Astrocyte of the spinal cord (primary cell): Measurements from ENCODE around the gene PRMT1.
A peak's percentile ranks its signal among the peaks of the same experiment; 100 is the strongest.
"Not testable (repeated sequence)": the region's sequence is repeated elsewhere in the genome, so short reads cannot be mapped to it uniquely, and the experiment has no call there.

Experiments
- DNase-seq: peaks from one replicate; pipeline ENCODE4 v3.0.0; 2011; ENCODE audit warnings: low read depth, low spot score
- H3K4me3 ChIP-seq: 2 replicates; pipeline ENCODE4 v1.5.1; 2011; ENCODE audit warnings: low read depth, mild to moderate bottlenecking, low read length, moderate library complexity
- in situ Hi-C: cut with HindIII; loops from 2 replicates; pipeline ENCODE4 v1.10.0; 2017; ENCODE audit warnings: low sequenced_read_pairs
- TF ChIP-seq, protein P1 (sequence below): IDR thresholded peaks from 2 replicates; pipeline ENCODE4 v1.5.1; 2012; ENCODE audit warnings: low read depth, mild to moderate bottlenecking, low read length, inconsistent platforms

Gene PRMT1

DNA sequence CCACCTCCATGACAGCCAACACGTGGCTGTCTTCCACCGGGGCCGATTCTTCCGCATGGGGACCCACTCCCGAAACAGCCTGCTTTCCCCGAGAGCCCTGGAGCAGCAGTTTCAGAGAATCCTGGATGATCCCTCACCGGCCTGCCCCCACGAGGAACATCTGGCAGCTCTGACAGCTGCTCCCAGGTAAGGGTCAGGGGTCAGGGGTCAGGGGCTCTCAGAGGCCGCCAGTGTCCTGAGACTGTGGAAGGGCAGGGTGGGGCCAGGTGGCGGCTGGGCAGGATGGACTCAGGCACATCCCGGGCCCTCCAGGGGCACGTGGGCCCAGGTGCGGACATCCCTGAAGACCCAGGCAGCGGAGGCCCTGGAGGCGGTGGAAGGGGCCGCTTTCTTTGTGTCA is 28.8 kb downstream of the PRMT1 start:
- in situ Hi-C loops, result no loop called here
- DNase-seq, result no peak
- H3K4me3 ChIP-seq, result no peak overlapping the region
- TF ChIP-seq, protein P1, sequence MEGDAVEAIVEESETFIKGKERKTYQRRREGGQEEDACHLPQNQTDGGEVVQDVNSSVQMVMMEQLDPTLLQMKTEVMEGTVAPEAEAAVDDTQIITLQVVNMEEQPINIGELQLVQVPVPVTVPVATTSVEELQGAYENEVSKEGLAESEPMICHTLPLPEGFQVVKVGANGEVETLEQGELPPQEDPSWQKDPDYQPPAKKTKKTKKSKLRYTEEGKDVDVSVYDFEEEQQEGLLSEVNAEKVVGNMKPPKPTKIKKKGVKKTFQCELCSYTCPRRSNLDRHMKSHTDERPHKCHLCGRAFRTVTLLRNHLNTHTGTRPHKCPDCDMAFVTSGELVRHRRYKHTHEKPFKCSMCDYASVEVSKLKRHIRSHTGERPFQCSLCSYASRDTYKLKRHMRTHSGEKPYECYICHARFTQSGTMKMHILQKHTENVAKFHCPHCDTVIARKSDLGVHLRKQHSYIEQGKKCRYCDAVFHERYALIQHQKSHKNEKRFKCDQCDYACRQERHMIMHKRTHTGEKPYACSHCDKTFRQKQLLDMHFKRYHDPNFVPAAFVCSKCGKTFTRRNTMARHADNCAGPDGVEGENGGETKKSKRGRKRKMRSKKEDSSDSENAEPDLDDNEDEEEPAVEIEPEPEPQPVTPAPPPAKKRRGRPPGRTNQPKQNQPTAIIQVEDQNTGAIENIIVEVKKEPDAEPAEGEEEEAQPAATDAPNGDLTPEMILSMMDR, result no peak

DNA sequence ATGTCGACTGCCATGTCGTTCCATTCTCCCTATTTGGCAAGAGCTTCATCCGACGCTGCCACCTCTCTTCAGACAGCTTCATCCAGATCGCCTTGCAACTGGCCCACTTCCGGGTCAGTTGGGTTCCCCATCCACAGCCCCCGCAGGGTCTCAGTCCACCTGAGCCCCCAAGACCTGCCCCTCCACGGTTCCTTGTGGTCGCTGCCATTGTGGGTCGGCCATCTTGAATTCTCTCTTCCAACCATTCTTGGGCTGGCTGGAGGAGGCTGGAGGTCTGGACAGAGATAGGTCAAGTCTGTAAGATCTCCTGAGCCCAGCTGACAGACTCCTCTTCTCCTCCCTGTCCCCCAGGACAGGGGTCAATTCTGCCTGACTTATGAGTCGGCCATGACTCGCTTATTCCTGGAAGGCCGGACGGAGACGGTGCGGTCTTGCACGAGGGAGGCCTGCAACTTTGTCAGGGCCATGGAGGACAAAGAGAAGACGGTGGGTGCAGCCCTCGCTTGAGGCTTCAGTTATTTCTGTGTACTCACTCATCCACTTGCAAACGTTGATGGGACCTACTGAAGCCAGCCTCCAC is 33.4 kb downstream of the PRMT1 start:
- DNase-seq, result peak; percentile 64
- H3K4me3 ChIP-seq, result no peak overlapping the region
- TF ChIP-seq, protein P1, result no peak
- in situ Hi-C loops, result no loop called here

DNA sequence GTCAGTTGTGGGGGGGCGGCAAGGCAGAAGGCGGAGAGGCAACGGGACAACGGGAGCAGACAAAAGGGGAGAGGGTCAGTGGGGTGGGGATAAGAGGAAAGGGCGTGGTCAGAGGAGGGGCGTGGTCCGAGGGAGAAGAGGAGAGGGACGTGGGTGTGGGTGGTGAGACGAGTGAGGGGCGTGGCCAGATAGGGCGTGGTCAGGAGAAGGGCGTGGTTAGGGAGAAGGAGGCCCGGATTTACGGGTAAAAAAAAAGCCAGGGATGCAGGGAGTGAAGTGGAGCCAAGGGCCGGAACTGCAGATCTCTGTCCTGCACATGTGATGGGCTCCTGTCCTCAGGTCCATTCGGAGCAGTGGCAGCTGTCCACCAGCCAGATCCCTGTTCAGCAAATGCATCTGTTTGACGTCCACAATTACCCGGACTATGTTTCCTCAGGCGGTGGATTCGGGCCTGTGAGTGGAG is 35.4 kb downstream of the PRMT1 start:
- no peak overlapping the region for H3K4me3 ChIP-seq
- no peak for DNase-seq
- TF ChIP-seq, protein P1, result no peak
- in situ Hi-C loops, result no loop called here

DNA sequence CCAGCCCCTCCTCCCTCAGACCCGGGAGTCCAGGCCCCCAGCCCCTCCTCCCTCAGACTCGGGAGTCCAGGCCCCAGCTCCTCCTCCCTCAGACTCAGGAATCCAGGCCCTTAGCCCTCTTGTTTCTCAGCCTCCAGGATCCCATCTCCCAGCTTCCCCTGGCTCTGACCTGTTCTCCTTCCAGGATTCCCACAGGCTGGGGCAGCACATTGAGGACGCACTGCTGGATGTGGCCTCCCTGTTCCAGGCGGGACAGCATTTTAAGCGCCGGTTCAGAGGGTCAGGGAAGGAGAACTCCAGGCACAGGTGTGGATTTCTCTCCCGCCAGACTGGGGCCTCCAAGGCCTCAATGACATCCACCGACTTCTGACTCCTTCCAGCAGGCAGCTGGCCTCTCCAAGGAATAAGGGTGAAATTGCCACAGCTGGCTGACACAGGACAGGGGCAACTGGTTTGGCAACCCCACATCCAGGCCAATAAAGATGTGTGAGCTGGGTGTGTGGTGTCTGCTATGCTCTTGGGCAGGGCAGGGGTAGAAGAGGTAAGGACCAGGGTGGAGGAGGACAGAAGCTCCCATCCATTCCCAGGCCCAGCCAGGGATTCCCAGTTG is 36.3 kb downstream of the PRMT1 start:
- DNase-seq, result no peak
- no peak overlapping the region for H3K4me3 ChIP-seq
- in situ Hi-C loops, result no loop called here
- TF ChIP-seq, protein P1, result no peak

DNA sequence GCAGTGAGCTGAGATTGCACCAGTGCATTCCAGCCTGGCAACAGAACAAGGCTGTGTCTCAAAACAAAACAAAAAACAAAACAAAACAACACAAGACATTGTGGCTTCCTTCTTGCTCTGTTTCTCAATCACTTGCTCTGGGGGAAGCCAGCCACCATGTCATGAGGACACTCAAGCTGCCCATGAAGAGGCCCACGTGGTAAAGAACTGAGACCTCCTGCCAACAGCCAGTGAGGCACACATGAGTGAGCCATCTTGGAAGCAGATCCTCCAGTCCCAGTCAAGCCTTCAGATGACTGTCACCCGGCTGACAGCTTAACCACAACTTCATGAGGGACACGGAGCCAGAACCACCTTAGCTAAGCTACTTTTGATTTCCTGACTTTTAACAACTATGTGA is 39.1 kb downstream of the PRMT1 start:
- TF ChIP-seq, protein P1, result no peak
- in situ Hi-C loops, result no loop called here
- no peak for DNase-seq
- H3K4me3 ChIP-seq, result no peak overlapping the region

DNA sequence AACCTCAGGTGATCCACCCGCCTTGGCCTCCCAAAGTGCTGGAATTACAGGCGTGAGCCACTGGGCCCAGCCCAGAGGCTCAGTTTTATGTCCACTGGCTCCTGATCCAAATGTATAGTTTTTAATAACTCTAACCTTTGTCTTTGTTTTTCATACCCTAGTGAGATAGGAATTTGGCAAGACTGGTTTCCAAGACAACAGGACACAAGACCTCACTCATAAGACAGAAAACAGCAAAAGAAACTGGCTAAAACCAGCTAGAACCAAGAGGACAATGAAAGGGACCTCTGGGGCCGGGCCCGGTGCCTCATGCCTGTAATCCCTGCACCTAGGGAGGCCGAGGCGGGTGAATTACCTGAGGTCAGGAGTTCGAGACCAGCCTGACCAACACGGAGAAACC is 41.4 kb downstream of the PRMT1 start:
- no peak overlapping the region for H3K4me3 ChIP-seq
- DNase-seq, result peak; percentile 71
- TF ChIP-seq, protein P1, result no peak
- in situ Hi-C loops, result no loop called here

DNA sequence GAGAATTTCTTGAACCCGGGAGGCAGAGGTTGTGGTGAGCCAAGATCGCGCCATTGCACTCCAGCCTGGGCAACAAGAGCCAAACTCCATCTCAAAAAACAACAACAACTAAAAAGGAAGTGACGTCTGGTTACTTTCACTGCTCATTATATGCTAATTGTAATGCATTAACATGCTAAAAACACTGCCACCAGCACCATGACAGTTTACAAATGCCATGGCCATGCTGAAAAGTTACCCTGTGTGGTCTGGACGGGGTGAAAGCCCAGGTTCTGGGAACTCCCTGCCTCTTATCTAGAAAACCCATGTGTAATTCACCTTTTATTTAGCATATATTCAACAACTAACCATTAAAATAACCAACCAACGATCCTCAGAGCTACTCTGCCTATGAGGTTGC is 41.9 kb downstream of the PRMT1 start:
- DNase-seq, result no peak
- H3K4me3 ChIP-seq, result no peak overlapping the region
- TF ChIP-seq, protein P1, result no peak
- in situ Hi-C loops, result no loop called here

DNA sequence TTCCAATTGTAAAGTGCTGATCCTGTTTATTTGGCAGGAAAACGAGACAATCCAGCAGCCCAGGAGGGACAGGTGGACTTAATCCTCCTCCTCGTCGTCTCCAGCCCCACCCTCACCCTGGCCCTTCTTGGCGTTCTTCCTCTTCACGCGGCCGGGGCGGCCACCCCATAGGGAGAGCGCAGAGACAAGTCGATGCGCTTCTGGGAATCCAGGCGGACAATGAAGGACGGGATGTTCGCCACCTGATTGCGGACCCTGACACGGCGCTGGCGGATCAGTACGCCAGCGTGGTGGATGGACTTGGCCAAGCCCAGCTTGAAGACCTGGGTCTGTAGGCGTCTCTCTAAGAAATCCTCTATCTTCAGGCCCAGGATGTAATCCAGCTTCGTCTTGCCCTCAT is 42.3 kb downstream of the PRMT1 start:
- in situ Hi-C loops, DNase-seq, H3K4me3 ChIP-seq: not testable (repeated sequence)
